WERI-Rb-1 (cell line): ENCODE measurements around the gene UFD1.

Experiments
- DNase-seq: peaks from one replicate; pipeline ENCODE4 v3.0.0-alpha.2; 2020
- H3K27ac ChIP-seq: fragments of 250-450 bp; sonication (Bioruptor Pico); 2 replicates; pipeline ENCODE4 v1.5.1; 2020; ENCODE audit warnings: mild to moderate bottlenecking, moderate library complexity
- H3K27me3 ChIP-seq: fragments of 250-450 bp; sonication (Bioruptor Pico); 2 replicates; pipeline ENCODE4 v1.5.1; 2021; ENCODE audit warnings: mild to moderate bottlenecking, low read depth, moderate library complexity; ENCODE audit not compliant: insufficient read depth, severe bottlenecking
- H3K36me3 ChIP-seq: fragments of 250-450 bp; sonication (Bioruptor Pico); 2 replicates; pipeline ENCODE4 v1.5.1; 2020; ENCODE audit warnings: mild to moderate bottlenecking, moderate library complexity
- H3K4me3 ChIP-seq: 2 replicates; pipeline ENCODE4 v1.5.1; 2011; ENCODE audit warnings: low read depth, mild to moderate bottlenecking, control low read depth, low read length
- H3K9me3 ChIP-seq: fragments of 250-450 bp; sonication (Bioruptor Pico); 2 replicates; pipeline ENCODE4 v1.5.1; 2021; ENCODE audit warnings: mild to moderate bottlenecking, moderate library complexity; ENCODE audit not compliant: severe bottlenecking
- CTCF ChIP-seq: IDR thresholded peaks from 2 replicates; pipeline ENCODE4 v1.5.1; 2011; ENCODE audit warnings: low read depth, mild to moderate bottlenecking, control low read depth, inconsistent platforms, low read length

UFD1 gene

GRCh38 chr22:19412478-19412877 is 66.5 kb downstream of the UFD1 start:
- Histone ChIP-seq H3K27ac (no peak overlapping the region), H3K4me3 (no peak overlapping the region), H3K9me3 (no peaks in the 10 kb centered on the region), H3K27me3 (no peaks in the 10 kb centered on the region), H3K36me3 (peaks cover 34% of the 10 kb centered on the region)
- DNase-seq: no peak
- no peak for TF ChIP-seq CTCF

- H3K4me3 ChIP-seq: no peak overlapping the region
- no peaks in the 10 kb centered on the region for H3K27me3 ChIP-seq
- no peak for TF ChIP-seq CTCF
- H3K9me3 ChIP-seq: no peaks in the 10 kb centered on the region
- no peak for DNase-seq
- peaks cover 38% of the 10 kb centered on the region for H3K36me3 ChIP-seq
- H3K27ac ChIP-seq: no peak overlapping the region
These were observed 67.3 kb downstream of the UFD1 start for GRCh38 chr22:19411690-19412045.

- TF ChIP-seq CTCF: no peak
- no peak for DNase-seq
- Histone ChIP-seq H3K36me3 (peaks cover 43% of the 10 kb centered on the region), H3K27ac (no peak overlapping the region), H3K9me3 (no peaks in the 10 kb centered on the region), H3K27me3 (no peaks in the 10 kb centered on the region), H3K4me3 (no peak overlapping the region)
These were observed 67.9 kb downstream of the UFD1 start for GRCh38 chr22:19410941-19411689.

- Histone ChIP-seq H3K36me3 (peaks cover 64% of the 10 kb centered on the region), H3K4me3 (no peak overlapping the region), H3K27me3 (no peaks in the 10 kb centered on the region), H3K9me3 (no peaks in the 10 kb centered on the region), H3K27ac (no peak overlapping the region)
- no peak for TF ChIP-seq CTCF
- DNase-seq: no peak
These were observed 71.1 kb downstream of the UFD1 start for GRCh38 chr22:19407649-19408606.

GRCh38 chr22:19406846-19407245 is 72.1 kb downstream of the UFD1 start:
- no peak for DNase-seq
- Histone ChIP-seq H3K27ac (no peak overlapping the region), H3K36me3 (peaks cover 68% of the 10 kb centered on the region), H3K27me3 (no peaks in the 10 kb centered on the region), H3K9me3 (no peaks in the 10 kb centered on the region), H3K4me3 (no peak overlapping the region)
- TF ChIP-seq CTCF: no peak
